ENCODE data around the gene RSPH1. TPM values are rescaled to one million over a fixed set of nuclear protein-coding genes. Genes with fewer than 3 reads are reported as not detected.
"Not testable (repeated sequence)": the region's sequence is repeated elsewhere in the genome, so short reads cannot be mapped to it uniquely, and the experiment has no call there.

Gene RSPH1
- total RNA-seq, 2 experiments from 2014 or later = 0.32 TPM; not detected in 1

GRCh38 chr21:42473498-42474042 lies 22.5 kb downstream of the RSPH1 start:
- Mint-ChIP-seq H3K27ac (no peak overlapping the region), H3K4me3 (no peak overlapping the region), H3K9me3 (no peaks in the 10 kb centered on the region), H3K27me3 (no peaks in the 10 kb centered on the region), H3K36me3 (no peaks in the 10 kb centered on the region), H3K4me1 (peaks cover 3% of the 10 kb centered on the region)
- DNase-seq = no peak

- H3K4me1 Mint-ChIP-seq = peaks cover 4% of the 10 kb centered on the region
- no peak for DNase-seq
- peaks cover 2% of the 10 kb centered on the region for H3K27me3 Mint-ChIP-seq
- H3K36me3 Mint-ChIP-seq = no peaks in the 10 kb centered on the region
- no peaks in the 10 kb centered on the region for H3K9me3 Mint-ChIP-seq
- no peak overlapping the region for H3K4me3 Mint-ChIP-seq
- no peak overlapping the region for H3K27ac Mint-ChIP-seq
Observed at GRCh38 chr21:42472521-42472920, 23.5 kb downstream of the RSPH1 start.

GRCh38 chr21:42471716-42472330 lies 24.2 kb downstream of the RSPH1 start:
- Mint-ChIP-seq H3K27ac (no peak overlapping the region), H3K4me3 (no peak overlapping the region), H3K27me3 (peaks cover 4% of the 10 kb centered on the region), H3K36me3 (no peaks in the 10 kb centered on the region), H3K9me3 (no peaks in the 10 kb centered on the region), H3K4me1 (peaks cover 10% of the 10 kb centered on the region)
- DNase-seq = no peak

- H3K9me3 Mint-ChIP-seq = no peaks in the 10 kb centered on the region
- no peak overlapping the region for H3K27ac Mint-ChIP-seq
- no peak for DNase-seq
- no peak overlapping the region for H3K4me3 Mint-ChIP-seq
- peaks cover 4% of the 10 kb centered on the region for H3K27me3 Mint-ChIP-seq
- H3K36me3 Mint-ChIP-seq = no peaks in the 10 kb centered on the region
- peaks cover 11% of the 10 kb centered on the region for H3K4me1 Mint-ChIP-seq
Observed at GRCh38 chr21:42471206-42471605, 24.8 kb downstream of the RSPH1 start.

- not testable (repeated sequence) for H3K9me3 Mint-ChIP-seq, DNase-seq, H3K36me3 Mint-ChIP-seq, H3K27me3 Mint-ChIP-seq, H3K4me3 Mint-ChIP-seq, H3K27ac Mint-ChIP-seq
- H3K4me1 Mint-ChIP-seq = peaks cover 22% of the 10 kb centered on the region
Observed at GRCh38 chr21:42469726-42470125, 26.3 kb downstream of the RSPH1 start.

GRCh38 chr21:42469272-42469671 lies 26.8 kb downstream of the RSPH1 start:
- Mint-ChIP-seq H3K9me3 (no peaks in the 10 kb centered on the region), H3K27ac (no peak overlapping the region), H3K36me3 (peaks cover under 1% of the 10 kb centered on the region), H3K27me3 (peaks cover 4% of the 10 kb centered on the region), H3K4me1 (peaks cover 24% of the 10 kb centered on the region), H3K4me3 (no peak overlapping the region)
- DNase-seq = no peak

GRCh38 chr21:42468491-42469131 lies 27.4 kb downstream of the RSPH1 start:
- DNase-seq = no peak
- H3K4me3 Mint-ChIP-seq = no peak overlapping the region
- H3K4me1 Mint-ChIP-seq = peaks cover 31% of the 10 kb centered on the region
- H3K27me3 Mint-ChIP-seq = peaks cover 4% of the 10 kb centered on the region
- H3K27ac Mint-ChIP-seq = no peak overlapping the region
- peaks cover 7% of the 10 kb centered on the region for H3K36me3 Mint-ChIP-seq
- H3K9me3 Mint-ChIP-seq = no peaks in the 10 kb centered on the region

- Mint-ChIP-seq H3K36me3 (peaks cover 7% of the 10 kb centered on the region), H3K4me3 (no peak overlapping the region), H3K9me3 (peaks cover 6% of the 10 kb centered on the region), H3K27me3 (peaks cover 4% of the 10 kb centered on the region), H3K4me1 (peaks cover 42% of the 10 kb centered on the region), H3K27ac (no peak overlapping the region)
- DNase-seq = no peak
Observed at GRCh38 chr21:42467140-42467983, 28.7 kb downstream of the RSPH1 start.

GRCh38 chr21:42466700-42467099 lies 29.3 kb downstream of the RSPH1 start:
- DNase-seq = no peak
- peaks cover 7% of the 10 kb centered on the region for H3K36me3 Mint-ChIP-seq
- no peak overlapping the region for H3K27ac Mint-ChIP-seq
- peaks cover 49% of the 10 kb centered on the region for H3K4me1 Mint-ChIP-seq
- no peak overlapping the region for H3K4me3 Mint-ChIP-seq
- H3K9me3 Mint-ChIP-seq = peaks cover 6% of the 10 kb centered on the region
- peaks cover 4% of the 10 kb centered on the region for H3K27me3 Mint-ChIP-seq

GRCh38 chr21:42465803-42466127 lies 30.3 kb downstream of the RSPH1 start:
- Mint-ChIP-seq H3K27me3 (peaks cover 4% of the 10 kb centered on the region), H3K4me3 (no peak overlapping the region), H3K4me1 (peaks cover 58% of the 10 kb centered on the region), H3K36me3 (peaks cover 7% of the 10 kb centered on the region), H3K27ac (no peak overlapping the region), H3K9me3 (peaks cover 9% of the 10 kb centered on the region)
- DNase-seq = no peak

GRCh38 chr21:42465008-42465802 lies 30.8 kb downstream of the RSPH1 start:
- H3K27ac Mint-ChIP-seq = peak overlapping the region; percentile 49
- peaks cover 7% of the 10 kb centered on the region for H3K36me3 Mint-ChIP-seq
- peaks cover 64% of the 10 kb centered on the region for H3K4me1 Mint-ChIP-seq
- peaks cover 4% of the 10 kb centered on the region for H3K27me3 Mint-ChIP-seq
- peaks cover 9% of the 10 kb centered on the region for H3K9me3 Mint-ChIP-seq
- no peak for DNase-seq
- no peak overlapping the region for H3K4me3 Mint-ChIP-seq

- peak overlapping the region; percentile 56 for H3K4me3 Mint-ChIP-seq
Observed at GRCh38 chr21:42463861-42464515, 32.0 kb downstream of the RSPH1 start.

GRCh38 chr21:42461881-42462877 lies 33.8 kb downstream of the RSPH1 start:
- DNase-seq = no peak
- Mint-ChIP-seq H3K4me3 (no peak overlapping the region), H3K36me3 (peaks cover 7% of the 10 kb centered on the region), H3K9me3 (peaks cover 9% of the 10 kb centered on the region), H3K4me1 (peaks cover 65% of the 10 kb centered on the region), H3K27ac (peak overlapping the region; percentile 10), H3K27me3 (no peaks in the 10 kb centered on the region)

More at GRCh38 chr21:42463861-42464515, 32.0 kb downstream of the RSPH1 start:
- H3K4me1 Mint-ChIP-seq = peaks cover 68% of the 10 kb centered on the region
- peaks cover 4% of the 10 kb centered on the region for H3K27me3 Mint-ChIP-seq
- H3K27ac Mint-ChIP-seq = peak overlapping the region; percentile 92
- H3K36me3 Mint-ChIP-seq = peaks cover 7% of the 10 kb centered on the region
- peaks cover 9% of the 10 kb centered on the region for H3K9me3 Mint-ChIP-seq
- peak; percentile 53 for DNase-seq

All from activated naive CD8-positive, alpha-beta T cell treated with anti-CD3 and anti-CD28 coated beads for 36 hours (primary cell).